Astrocyte (in vitro differentiated cells and primary cell): ENCODE results near the gene DHRS3. TPM values are rescaled to one million over a fixed set of nuclear protein-coding genes. Genes with fewer than 3 reads are reported as not detected.

Experiments
- DNase-seq: peaks from one replicate; pipeline ENCODE4 v3.0.0-alpha.2; 2010; ENCODE audit warnings: low read depth
- FAIRE-seq: peaks from 2 replicates; lab custom pipeline; 2011; peaks lifted over from hg19 to GRCh38; lab: Jason Lieb, UNC
- H2AFZ ChIP-seq: 2 replicates; pipeline ENCODE4 v1.6.0; 2012; ENCODE audit warnings: low read depth, low read length, inconsistent platforms
- H3K27ac ChIP-seq: 2 replicates; pipeline ENCODE4 v1.5.1; 2011; ENCODE audit warnings: low read depth, low read length, inconsistent platforms
- H3K27me3 ChIP-seq: 2 replicates; pipeline ENCODE4 v1.6.0; 2011; ENCODE audit warnings: low read length, inconsistent platforms; ENCODE audit not compliant: insufficient read depth
- H3K36me3 ChIP-seq: 2 replicates; pipeline ENCODE4 v1.5.1; 2011; ENCODE audit warnings: low read length, inconsistent platforms; ENCODE audit not compliant: insufficient read depth
- H3K4me1 ChIP-seq: 2 replicates; pipeline ENCODE4 v1.5.1; 2011; ENCODE audit warnings: low read length, inconsistent platforms; ENCODE audit not compliant: insufficient read depth
- H3K4me2 ChIP-seq: 2 replicates; pipeline ENCODE4 v1.6.0; 2012; ENCODE audit warnings: low read length, inconsistent platforms
- H3K4me3 ChIP-seq: 2 replicates; pipeline ENCODE4 v1.5.1; 2011; ENCODE audit warnings: low read depth, mild to moderate bottlenecking, low read length, inconsistent platforms; ENCODE audit not compliant: insufficient read depth
- H3K79me2 ChIP-seq: 2 replicates; pipeline ENCODE4 v1.6.0; 2012; ENCODE audit warnings: mild to moderate bottlenecking, low read length, inconsistent platforms; ENCODE audit not compliant: insufficient read depth
- H3K9ac ChIP-seq: 2 replicates; pipeline ENCODE4 v1.6.0; 2012; ENCODE audit warnings: mild to moderate bottlenecking, low read length, inconsistent platforms
- H3K9me3 ChIP-seq: 2 replicates; pipeline ENCODE4 v1.5.1; 2012; ENCODE audit warnings: low read depth, mild to moderate bottlenecking, low read length, inconsistent platforms; ENCODE audit not compliant: insufficient read depth
- H4K20me1 ChIP-seq: 2 replicates; pipeline ENCODE4 v1.6.0; 2012; ENCODE audit warnings: low read length, inconsistent platforms; ENCODE audit not compliant: insufficient read depth
- H3K27ac Mint-ChIP-seq: one replicate; pipeline ENCODE4 v1.8.0; 2021; ENCODE audit warnings: mild to moderate bottlenecking, mixed read lengths; ENCODE audit not compliant: unreplicated experiment
- H3K27me3 Mint-ChIP-seq: one replicate; pipeline ENCODE4 v1.8.0; 2021; ENCODE audit warnings: low read depth, mixed read lengths; ENCODE audit not compliant: unreplicated experiment
- H3K36me3 Mint-ChIP-seq: one replicate; pipeline ENCODE4 v1.8.0; 2021; ENCODE audit warnings: low read depth, mixed read lengths; ENCODE audit not compliant: unreplicated experiment
- H3K4me1 Mint-ChIP-seq: one replicate; pipeline ENCODE4 v1.8.0; 2021; ENCODE audit warnings: low read depth, mixed read lengths; ENCODE audit not compliant: unreplicated experiment
- H3K4me3 Mint-ChIP-seq: one replicate; pipeline ENCODE4 v1.8.0; 2021; ENCODE audit warnings: mild to moderate bottlenecking, moderate library complexity, mixed read lengths; ENCODE audit not compliant: unreplicated experiment
- H3K9me3 Mint-ChIP-seq: one replicate; pipeline ENCODE4 v1.8.0; 2021; ENCODE audit warnings: mild to moderate bottlenecking, mixed read lengths; ENCODE audit not compliant: unreplicated experiment
- CTCF ChIP-seq: IDR thresholded peaks from 2 replicates; pipeline ENCODE4 v1.5.1; 2011; ENCODE audit warnings: low read depth, mild to moderate bottlenecking, inconsistent platforms, low read length, moderate library complexity; ENCODE audit not compliant: insufficient read depth
- EZH2 ChIP-seq: IDR thresholded peaks from 2 replicates; pipeline ENCODE4 v1.6.1; 2012; ENCODE audit warnings: mild to moderate bottlenecking, low read length, inconsistent platforms; ENCODE audit not compliant: insufficient read depth
- total RNA-seq: library from RNA; stranded (reverse); gene quantifications from 2 replicates; pipeline ENCODE4 v1.2.1, GENCODE V29; 2021

Gene DHRS3
- total RNA-seq, 1 donor from 2014 or later, result 3.4 TPM

- H3K27me3 Mint-ChIP-seq, result peaks cover 16% of the 10 kb centered on the region
- H3K4me3 Mint-ChIP-seq, result no peak overlapping the region
- FAIRE-seq (no peak), DNase-seq (no peak)
- no peaks in the 10 kb centered on the region for H3K9me3 Mint-ChIP-seq
- Histone ChIP-seq H3K36me3 (no peaks in the 10 kb centered on the region), H3K4me2 (no peak overlapping the region), H3K4me1 (peaks cover 4% of the 10 kb centered on the region), H3K9ac (no peak overlapping the region), H3K4me3 (no peak overlapping the region), H3K79me2 (no peaks in the 10 kb centered on the region), H3K27me3 (no peaks in the 10 kb centered on the region), H2AFZ (no peak overlapping the region), H3K27ac (no peak overlapping the region), H4K20me1 (no peaks in the 10 kb centered on the region), H3K9me3 (no peaks in the 10 kb centered on the region)
- H3K36me3 Mint-ChIP-seq, result peaks cover 4% of the 10 kb centered on the region
- TF ChIP-seq EZH2 (no peak), CTCF (no peak)
- H3K27ac Mint-ChIP-seq, result no peak overlapping the region
- no peaks in the 10 kb centered on the region for H3K4me1 Mint-ChIP-seq
These were observed 96.9 kb downstream of the DHRS3 start for GRCh38 chr1:12521096-12521495.

- H4K20me1 ChIP-seq, result no peaks in the 10 kb centered on the region
These were observed 98.2 kb downstream of the DHRS3 start for GRCh38 chr1:12519693-12520364.

More at GRCh38 chr1:12519693-12520364, 98.2 kb downstream of the DHRS3 start:
- peaks cover 4% of the 10 kb centered on the region for H3K36me3 Mint-ChIP-seq
- no peaks in the 10 kb centered on the region for H3K36me3 ChIP-seq
- TF ChIP-seq CTCF (no peak), EZH2 (no peak)
- no peak overlapping the region for H3K27ac Mint-ChIP-seq
- H3K27me3 ChIP-seq, result no peaks in the 10 kb centered on the region
- H3K27ac ChIP-seq, result no peak overlapping the region
- no peak overlapping the region for H3K4me3 ChIP-seq
- no peaks in the 10 kb centered on the region for H3K9me3 Mint-ChIP-seq
- H3K9ac ChIP-seq, result no peak overlapping the region
- DNase-seq (no peak), FAIRE-seq (no peak)
- no peak overlapping the region for H2AFZ ChIP-seq
- no peaks in the 10 kb centered on the region for H3K9me3 ChIP-seq
- H3K79me2 ChIP-seq, result no peaks in the 10 kb centered on the region
- H3K4me3 Mint-ChIP-seq, result no peak overlapping the region
- H3K4me1 ChIP-seq, result peaks cover 4% of the 10 kb centered on the region
- H3K4me1 Mint-ChIP-seq, result no peaks in the 10 kb centered on the region
- H3K4me2 ChIP-seq, result no peak overlapping the region
- peaks cover 16% of the 10 kb centered on the region for H3K27me3 Mint-ChIP-seq
